ENCODE results near the gene SEMA5A.

DNA sequence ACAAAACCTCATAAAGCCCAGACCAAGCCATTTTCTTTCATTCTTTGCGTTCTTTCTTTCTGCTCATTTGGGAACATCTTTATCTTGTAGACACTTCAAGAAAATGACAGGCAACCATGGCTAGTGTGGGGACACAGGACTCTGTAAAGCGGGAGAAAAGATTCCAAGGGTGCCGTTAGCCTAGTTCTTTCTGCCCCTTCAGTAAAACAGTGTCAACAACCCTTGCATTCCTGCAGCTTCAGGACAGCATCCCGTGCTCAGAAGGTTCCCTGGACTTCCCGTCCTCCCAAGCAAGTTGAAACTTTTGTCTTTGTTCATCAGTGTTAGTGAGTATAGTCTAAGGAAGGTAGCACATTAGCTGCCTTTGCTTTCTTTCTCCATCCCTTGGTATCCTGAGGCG, 42.4 kb upstream of the SEMA5A start:
- TF ChIP-seq, protein P1, sequence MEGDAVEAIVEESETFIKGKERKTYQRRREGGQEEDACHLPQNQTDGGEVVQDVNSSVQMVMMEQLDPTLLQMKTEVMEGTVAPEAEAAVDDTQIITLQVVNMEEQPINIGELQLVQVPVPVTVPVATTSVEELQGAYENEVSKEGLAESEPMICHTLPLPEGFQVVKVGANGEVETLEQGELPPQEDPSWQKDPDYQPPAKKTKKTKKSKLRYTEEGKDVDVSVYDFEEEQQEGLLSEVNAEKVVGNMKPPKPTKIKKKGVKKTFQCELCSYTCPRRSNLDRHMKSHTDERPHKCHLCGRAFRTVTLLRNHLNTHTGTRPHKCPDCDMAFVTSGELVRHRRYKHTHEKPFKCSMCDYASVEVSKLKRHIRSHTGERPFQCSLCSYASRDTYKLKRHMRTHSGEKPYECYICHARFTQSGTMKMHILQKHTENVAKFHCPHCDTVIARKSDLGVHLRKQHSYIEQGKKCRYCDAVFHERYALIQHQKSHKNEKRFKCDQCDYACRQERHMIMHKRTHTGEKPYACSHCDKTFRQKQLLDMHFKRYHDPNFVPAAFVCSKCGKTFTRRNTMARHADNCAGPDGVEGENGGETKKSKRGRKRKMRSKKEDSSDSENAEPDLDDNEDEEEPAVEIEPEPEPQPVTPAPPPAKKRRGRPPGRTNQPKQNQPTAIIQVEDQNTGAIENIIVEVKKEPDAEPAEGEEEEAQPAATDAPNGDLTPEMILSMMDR (IDR thresholded peaks at IDR 0.05) = no peak
- no peak for TF ChIP-seq POLR2A (IDR thresholded peaks at IDR 0.05)

Measured in uterus (tissue), 2 donors.